HG02623 (cell line): ENCODE results near the gene OTOG.

Experiments used
- ATAC-seq: cut with Tn5 transposase; IDR thresholded peaks from one replicate; pipeline ENCODE4 v1.9.1; 2021; ENCODE audit warnings: moderate library complexity; ENCODE audit not compliant: unreplicated experiment

The OTOG gene

DNA sequence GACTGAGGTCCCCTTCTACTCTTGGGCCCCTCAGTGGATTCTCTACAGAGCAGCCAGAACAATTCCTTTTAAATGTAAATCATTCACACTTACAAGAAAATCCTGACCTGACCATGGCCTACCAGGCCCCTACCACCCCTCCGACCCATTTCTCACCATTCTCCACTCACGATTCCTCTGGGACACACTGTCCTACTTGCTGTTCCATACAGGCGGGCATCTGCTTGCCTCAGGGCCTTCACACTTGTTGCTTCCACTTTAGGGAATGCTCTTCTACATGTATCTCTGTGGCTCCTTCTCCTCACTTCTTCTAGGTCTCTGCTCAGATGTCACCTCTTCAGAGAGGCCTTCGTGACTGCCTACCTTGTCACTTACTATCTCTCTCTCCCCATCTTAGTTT lies 6.3 kb upstream of the OTOG start:
- ATAC-seq: no peak

DNA sequence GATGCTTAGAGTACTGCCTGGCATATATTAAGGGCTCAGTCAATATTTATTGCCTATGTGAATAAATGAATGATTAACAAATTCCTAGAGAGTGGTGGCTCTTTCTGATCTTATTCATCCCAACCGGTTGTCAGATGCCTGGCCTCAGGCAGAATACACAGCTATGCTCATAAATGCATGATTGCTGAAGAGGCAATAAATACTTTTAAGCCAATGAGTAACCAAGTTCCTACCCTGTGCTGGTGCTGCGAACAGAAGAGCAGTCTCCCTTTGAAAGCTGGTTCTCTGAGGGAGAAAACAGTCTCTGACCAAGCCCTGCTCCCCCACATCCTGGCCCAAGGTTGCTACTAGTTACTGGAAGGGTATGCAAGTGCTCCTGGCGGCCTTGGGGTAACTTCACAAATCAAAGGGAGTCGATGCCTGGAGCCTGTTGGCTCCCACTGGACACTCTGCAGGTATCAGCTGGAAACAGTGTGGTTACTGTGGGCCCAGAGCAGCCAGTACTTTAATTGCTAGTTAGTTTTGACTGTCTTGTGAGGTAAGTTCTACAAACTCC lies 5.7 kb upstream of the OTOG start:
- no peak for ATAC-seq

- no peak for ATAC-seq
These were observed 4.8 kb upstream of the OTOG start for GRCh38 chr11:17542249-17542648.

GRCh38 chr11:17543041-17543440 lies 4.0 kb upstream of the OTOG start:
- ATAC-seq: no peak

DNA sequence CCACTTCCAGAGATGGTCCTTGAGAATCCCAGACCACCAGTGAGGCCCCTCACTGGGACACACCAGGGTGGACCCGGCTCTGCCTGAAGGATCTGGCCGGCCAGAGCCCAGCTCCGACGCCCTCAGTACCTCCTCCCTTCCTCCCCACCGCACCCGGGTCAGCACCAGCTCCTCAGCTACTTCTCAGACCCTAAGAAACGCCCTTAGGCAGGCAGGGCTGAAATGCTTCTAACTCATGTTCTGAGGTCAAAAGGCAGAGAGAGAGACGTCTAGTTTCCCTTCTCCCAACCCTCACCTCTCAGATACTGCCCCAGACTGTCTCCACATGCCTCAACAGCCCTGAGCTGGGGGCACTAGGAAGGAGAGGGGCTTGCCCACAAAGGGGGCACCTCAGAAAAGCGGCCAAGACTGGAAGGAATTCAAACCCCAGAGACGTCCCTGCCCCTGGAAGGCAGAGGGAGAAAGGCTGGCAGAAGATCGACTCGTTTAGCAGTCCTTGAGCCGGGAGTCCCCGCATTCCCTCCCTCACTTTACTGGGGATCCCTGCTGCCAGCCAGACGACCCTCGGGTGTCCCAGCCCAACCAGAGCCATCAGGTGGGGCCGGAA lies 3.4 kb upstream of the OTOG start:
- no peak for ATAC-seq

DNA sequence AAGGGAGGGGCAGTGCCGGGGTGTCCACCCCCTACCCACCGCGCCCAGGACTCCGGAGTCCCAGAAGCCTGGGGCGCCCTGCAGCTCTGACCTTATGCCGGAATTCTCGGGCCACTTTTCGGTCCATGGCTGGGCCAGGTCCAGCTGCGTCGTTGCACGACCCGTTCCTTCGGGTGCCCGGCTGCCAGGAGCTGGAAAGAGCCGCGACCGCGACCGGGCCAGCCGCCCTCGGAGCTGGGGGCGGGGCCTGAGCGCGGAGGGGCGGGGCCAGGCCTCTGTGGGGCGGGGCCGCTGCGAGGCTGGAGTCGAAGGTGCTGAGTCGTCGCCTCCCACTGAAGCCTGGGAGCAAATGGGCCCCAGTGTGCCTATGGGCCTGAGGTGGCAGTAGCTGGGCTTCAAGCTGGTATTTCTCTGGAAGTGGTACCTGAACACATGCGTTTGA lies 2.9 kb upstream of the OTOG start, which contains the start of gene USH1C:
USH1C (minus strand) TSS at position 236 of the 442 bp plus-strand sequence; CDS start at position 127, 109 bp downstream.
- no peak for ATAC-seq

GRCh38 chr11:17546240-17546639 lies 819 bp upstream of the OTOG start:
- no peak for ATAC-seq

DNA sequence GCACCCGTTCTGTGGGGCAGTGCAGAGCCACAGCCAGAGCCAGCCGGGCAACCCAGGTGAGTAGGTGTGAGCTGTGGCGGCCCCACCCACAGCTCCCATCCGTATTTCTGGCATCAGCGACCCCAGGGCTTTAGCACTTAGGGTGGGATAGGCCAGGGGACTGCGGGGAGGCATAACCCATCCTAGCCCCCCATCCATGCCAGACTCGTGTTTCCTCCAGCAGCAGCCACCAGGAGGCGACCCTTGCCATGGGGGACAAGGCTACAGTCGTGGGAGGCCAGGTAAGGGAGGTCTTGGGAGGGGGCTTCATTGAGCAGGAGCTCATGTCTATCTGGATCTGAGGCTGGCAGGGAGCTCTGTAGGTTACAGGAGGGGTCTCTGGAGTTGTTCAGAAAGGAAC lies 873 bp downstream of the OTOG start:
- no peak for ATAC-seq

GRCh38 chr11:17548444-17548843 lies 1.4 kb downstream of the OTOG start:
- ATAC-seq: no peak

GRCh38 chr11:17550450-17551346 lies 3.6 kb downstream of the OTOG start:
- ATAC-seq: no peak

DNA sequence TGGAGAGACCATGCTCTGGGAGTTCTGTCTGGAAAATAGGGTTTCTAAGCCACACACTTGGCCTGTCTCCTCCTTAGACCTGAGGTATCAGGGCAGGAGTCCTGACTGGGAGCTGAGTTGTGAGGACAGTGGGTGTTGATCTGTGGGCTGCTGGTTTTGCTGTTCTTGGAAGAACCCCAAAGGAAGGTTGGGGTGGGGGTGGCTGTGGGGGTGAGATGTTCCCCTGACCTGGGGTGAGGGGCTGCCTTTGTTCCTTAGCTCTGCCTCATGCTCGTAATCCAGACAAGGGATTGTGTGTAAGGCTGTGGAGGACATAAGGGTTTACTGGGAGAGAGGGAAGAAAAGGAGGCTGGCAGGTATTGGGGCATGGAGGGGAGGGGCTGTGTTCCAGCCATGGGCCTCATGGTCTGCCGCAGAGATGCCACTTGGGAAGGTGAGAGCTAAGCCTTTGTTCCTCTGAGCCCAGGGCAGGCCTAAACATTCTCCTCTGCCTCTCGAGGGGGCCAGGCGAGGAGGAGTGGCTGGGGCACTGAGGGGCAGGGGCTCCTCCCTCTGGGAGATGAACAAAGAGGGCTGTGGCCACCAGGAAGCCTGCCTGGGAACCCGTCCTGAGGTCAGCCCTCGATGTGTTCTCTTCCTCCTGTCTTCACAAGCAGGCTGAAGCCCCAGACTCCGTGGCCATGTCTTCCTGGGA lies 4.4 kb downstream of the OTOG start:
- no peak for ATAC-seq

GRCh38 chr11:17552041-17552355 lies 4.9 kb downstream of the OTOG start:
- ATAC-seq: no peak

GRCh38 chr11:17552392-17553248 lies 5.6 kb downstream of the OTOG start:
- no peak for ATAC-seq

DNA sequence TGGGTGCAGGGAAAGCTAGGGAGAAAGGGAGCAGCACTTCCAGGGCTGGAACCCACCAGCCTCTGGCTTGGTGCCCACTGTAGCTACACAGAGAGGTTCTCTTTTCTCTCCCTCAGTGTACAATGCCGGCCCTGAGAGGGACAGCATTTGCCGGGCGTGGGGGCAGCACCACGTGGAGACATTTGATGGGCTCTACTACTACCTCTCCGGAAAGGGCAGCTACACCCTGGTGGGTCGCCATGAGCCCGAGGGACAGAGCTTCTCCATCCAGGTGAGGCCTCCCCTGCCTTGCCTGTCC lies 6.1 kb downstream of the OTOG start:
- ATAC-seq: no peak

DNA sequence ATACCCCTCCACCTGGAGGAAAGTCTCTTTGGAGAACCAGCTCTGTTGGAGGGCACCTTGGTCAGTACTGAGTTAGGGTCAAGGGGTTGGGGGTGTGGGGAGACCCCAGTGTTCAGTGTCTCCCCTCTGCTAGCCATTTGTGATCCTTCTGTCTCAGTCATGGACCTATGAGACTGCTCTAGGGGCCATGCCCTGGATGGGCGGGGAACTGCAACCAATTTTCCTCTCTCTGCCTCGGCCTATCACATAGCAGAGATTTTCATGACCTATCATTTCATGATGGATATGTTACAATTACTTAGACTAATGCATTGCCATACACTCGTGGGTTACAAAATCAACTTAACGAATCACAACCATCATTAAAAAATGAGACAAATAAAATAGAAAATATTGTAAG lies 7.4 kb downstream of the OTOG start:
- no peak for ATAC-seq

DNA sequence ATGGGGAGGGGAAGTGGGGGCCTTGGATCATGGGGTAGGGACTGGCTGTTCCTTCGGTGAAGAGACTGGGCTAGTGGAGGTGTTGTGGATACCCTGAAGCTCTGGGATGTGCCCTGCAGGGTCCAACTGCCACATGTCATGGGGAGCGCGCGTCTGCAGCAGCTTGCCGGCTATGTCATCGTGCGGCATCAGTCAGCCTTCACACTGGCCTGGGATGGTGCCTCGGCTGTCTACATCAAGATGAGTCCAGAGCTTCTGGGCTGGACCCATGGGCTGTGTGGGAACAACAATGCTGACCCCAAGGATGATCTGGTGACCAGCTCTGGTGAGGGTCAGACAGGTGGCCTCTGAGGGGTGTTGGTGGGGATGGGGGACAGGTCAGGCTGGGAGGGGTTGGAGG lies 9.9 kb downstream of the OTOG start:
- no peak for ATAC-seq

GRCh38 chr11:17558025-17558780 lies 11.1 kb downstream of the OTOG start:
- ATAC-seq: no peak

DNA sequence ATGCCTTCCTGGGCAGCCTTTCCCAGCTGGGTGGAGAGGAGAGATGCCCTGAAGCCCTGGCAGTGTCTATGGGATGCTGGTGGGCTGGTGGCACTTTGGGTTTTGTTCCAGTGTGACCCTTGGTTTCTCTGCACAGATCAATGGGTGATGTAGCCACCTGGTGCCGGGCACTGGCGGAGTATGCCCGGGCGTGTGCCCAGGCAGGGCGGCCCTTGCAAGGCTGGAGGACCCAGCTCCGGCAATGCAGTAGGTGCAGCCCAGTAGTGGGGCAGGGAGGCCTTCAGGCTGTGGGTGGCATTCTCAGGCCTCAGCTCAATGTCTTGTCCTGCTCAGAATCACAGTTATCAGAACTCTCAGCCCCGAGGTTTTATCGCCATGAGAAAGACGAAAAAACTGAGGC lies 11.9 kb downstream of the OTOG start:
- no peak for ATAC-seq

- no peak for ATAC-seq
These were observed 12.5 kb downstream of the OTOG start for GRCh38 chr11:17559341-17560087.
